Liver (tissue), 9 donors: ENCODE measurements around the gene ZNF550. TPM values are rescaled to one million over a fixed set of nuclear protein-coding genes. Genes with fewer than 3 reads are reported as not detected.

Experiments used
- DNase-seq: peaks from one replicate; pipeline ENCODE4 v3.0.0-alpha.2; 2017; ENCODE audit warnings: low spot score
- H3K27ac ChIP-seq, 2 donors: one replicate each; pipeline ENCODE4 v1.7.0; 2013; ENCODE audit warnings: inconsistent platforms in 2 of 2, low read length in 2 of 2, control low read depth in 1 of 2, low read depth in 1 of 2, mild to moderate bottlenecking in 1 of 2
- H3K27me3 ChIP-seq, 4 donors: one replicate each; pipeline versions ENCODE4 v1.6.1 to v1.7.0; 2013; ENCODE audit warnings: low read length in 3 of 4, inconsistent platforms in 1 of 4, mild to moderate bottlenecking in 1 of 4, moderate library complexity in 1 of 4; ENCODE audit not compliant: control insufficient read depth in 4 of 4, insufficient read depth in 4 of 4
- H3K36me3 ChIP-seq, 4 donors: one replicate each; pipeline versions ENCODE4 v1.6.1 to v1.7.0; 2013; ENCODE audit warnings: low read length in 3 of 4, mild to moderate bottlenecking in 3 of 4, low read depth in 1 of 4, moderate library complexity in 1 of 4; ENCODE audit not compliant: control insufficient read depth in 4 of 4, insufficient read depth in 3 of 4
- H3K4me1 ChIP-seq, 4 donors: one replicate each; pipeline versions ENCODE4 v1.6.1 to v1.7.0; 2013; ENCODE audit warnings: low read length in 3 of 4, mild to moderate bottlenecking in 3 of 4, moderate library complexity in 1 of 4; ENCODE audit not compliant: control insufficient read depth in 4 of 4, insufficient read depth in 4 of 4
- H3K4me3 ChIP-seq, 3 donors: one replicate each; pipeline versions ENCODE4 v1.6.1 to v1.7.0; 2013; ENCODE audit warnings: low read length in 3 of 3, control low read depth in 1 of 3, low read depth in 1 of 3, mild to moderate bottlenecking in 1 of 3
- H3K9ac ChIP-seq, 2 donors: one replicate each; pipeline ENCODE4 v1.7.0; 2013; ENCODE audit warnings: low read length in 2 of 2, mild to moderate bottlenecking in 2 of 2, moderate library complexity in 2 of 2, control low read depth in 1 of 2, low read depth in 1 of 2
- H3K9me3 ChIP-seq, 4 donors: one replicate each; pipeline versions ENCODE4 v1.6.1 to v1.7.0; 2013; ENCODE audit warnings: low read length in 3 of 4; ENCODE audit not compliant: control insufficient read depth in 4 of 4
- GABPA ChIP-seq, 2 donors: IDR thresholded peaks in 1 of 2; conservative IDR thresholded peaks in 1 of 2; 2 replicates each; pipeline ENCODE4 v1.6.1; 2016; ENCODE audit warnings: antibody characterized with exemption in 2 of 2, mild to moderate bottlenecking in 1 of 2, moderate library complexity in 1 of 2
- HNF4A ChIP-seq, 2 donors: conservative IDR thresholded peaks; 2 replicates each; pipeline ENCODE4 v1.6.1; 2016; ENCODE audit warnings: antibody characterized with exemption in 2 of 2, mild to moderate bottlenecking in 2 of 2
- HNF4G ChIP-seq: IDR thresholded peaks from 2 replicates; pipeline ENCODE4 v1.6.1; 2016; ENCODE audit warnings: antibody characterized with exemption
- MAX ChIP-seq: IDR thresholded peaks from 2 replicates; pipeline ENCODE4 v1.6.1; 2016; ENCODE audit warnings: antibody characterized with exemption
- RAD21 ChIP-seq, 2 donors: IDR thresholded peaks; 2 replicates each; pipeline ENCODE4 v1.6.1; 2016; ENCODE audit warnings: antibody characterized with exemption in 2 of 2, mild to moderate bottlenecking in 2 of 2
- RXRA ChIP-seq, 2 donors: IDR thresholded peaks; 2 replicates each; pipeline ENCODE4 v1.6.1; 2017 to 2018; ENCODE audit warnings: antibody characterized with exemption in 2 of 2, mild to moderate bottlenecking in 1 of 2
- SP1 ChIP-seq: IDR thresholded peaks from 2 replicates; pipeline ENCODE4 v1.6.1; 2018; ENCODE audit warnings: antibody characterized with exemption, mild to moderate bottlenecking
- TAF1 ChIP-seq: conservative IDR thresholded peaks from 2 replicates; pipeline ENCODE4 v1.6.1; 2016; ENCODE audit warnings: antibody characterized with exemption, mild to moderate bottlenecking
- WGBS: extraction: QIAGEN DNeasy Blood & Tissue Kit; methylation state at CpG from one replicate; pipeline ENCODE4 v1.1.7; 2013; 5-methylcytosine and 5-hydroxymethylcytosine counted together
- polyA plus RNA-seq, 2 donors: library from polyadenylated mRNA; stranded (reverse) in 1 of 2; unstranded in 1 of 2; fragments of 200-250 nt in 1 of 2; fragments of >200 nt in 1 of 2; fragmentation: Nextera tagmentation in 1 of 2; extraction: Ambion mirVana in 1 of 2; gene quantifications; one replicate each; pipeline versions ENCODE4 v1.2.1 to v1.2.3, GENCODE V29; 2013 to 2015
- total RNA-seq, 2 donors: library from RNA; depleted of rRNA; stranded (reverse); fragments of >200 nt; gene quantifications; one replicate each; pipeline ENCODE4 v1.2.3, GENCODE V29; 2014
- TF ChIP-seq, protein P1 (sequence below): fragments of 150-350 bp; IDR thresholded peaks from 2 replicates; pipeline ENCODE4 v1.5.1; 2017; ENCODE audit warnings: improper control_type of control experiment, low read depth, low read length; ENCODE audit not compliant: missing input control
- TF ChIP-seq, protein P2 (sequence below): IDR thresholded peaks from 2 replicates; pipeline ENCODE4 v1.6.1; 2016; ENCODE audit warnings: antibody characterized with exemption, mild to moderate bottlenecking
- donor health status: healthy.
- donor health status: healthy.
- donor health status: healthy.
- donor health status: healthy.
- donor health status: healthy.

The ZNF550 gene
- total and polyA plus RNA-seq, 4 donors = 0.96 to 4.8 (median 3.7) TPM

GRCh38 chr19:57576661-57577060 is 17.0 kb upstream of the ZNF550 start:
- TF ChIP-seq, protein P1, sequence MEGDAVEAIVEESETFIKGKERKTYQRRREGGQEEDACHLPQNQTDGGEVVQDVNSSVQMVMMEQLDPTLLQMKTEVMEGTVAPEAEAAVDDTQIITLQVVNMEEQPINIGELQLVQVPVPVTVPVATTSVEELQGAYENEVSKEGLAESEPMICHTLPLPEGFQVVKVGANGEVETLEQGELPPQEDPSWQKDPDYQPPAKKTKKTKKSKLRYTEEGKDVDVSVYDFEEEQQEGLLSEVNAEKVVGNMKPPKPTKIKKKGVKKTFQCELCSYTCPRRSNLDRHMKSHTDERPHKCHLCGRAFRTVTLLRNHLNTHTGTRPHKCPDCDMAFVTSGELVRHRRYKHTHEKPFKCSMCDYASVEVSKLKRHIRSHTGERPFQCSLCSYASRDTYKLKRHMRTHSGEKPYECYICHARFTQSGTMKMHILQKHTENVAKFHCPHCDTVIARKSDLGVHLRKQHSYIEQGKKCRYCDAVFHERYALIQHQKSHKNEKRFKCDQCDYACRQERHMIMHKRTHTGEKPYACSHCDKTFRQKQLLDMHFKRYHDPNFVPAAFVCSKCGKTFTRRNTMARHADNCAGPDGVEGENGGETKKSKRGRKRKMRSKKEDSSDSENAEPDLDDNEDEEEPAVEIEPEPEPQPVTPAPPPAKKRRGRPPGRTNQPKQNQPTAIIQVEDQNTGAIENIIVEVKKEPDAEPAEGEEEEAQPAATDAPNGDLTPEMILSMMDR = no peak
- TF ChIP-seq, protein P2, sequence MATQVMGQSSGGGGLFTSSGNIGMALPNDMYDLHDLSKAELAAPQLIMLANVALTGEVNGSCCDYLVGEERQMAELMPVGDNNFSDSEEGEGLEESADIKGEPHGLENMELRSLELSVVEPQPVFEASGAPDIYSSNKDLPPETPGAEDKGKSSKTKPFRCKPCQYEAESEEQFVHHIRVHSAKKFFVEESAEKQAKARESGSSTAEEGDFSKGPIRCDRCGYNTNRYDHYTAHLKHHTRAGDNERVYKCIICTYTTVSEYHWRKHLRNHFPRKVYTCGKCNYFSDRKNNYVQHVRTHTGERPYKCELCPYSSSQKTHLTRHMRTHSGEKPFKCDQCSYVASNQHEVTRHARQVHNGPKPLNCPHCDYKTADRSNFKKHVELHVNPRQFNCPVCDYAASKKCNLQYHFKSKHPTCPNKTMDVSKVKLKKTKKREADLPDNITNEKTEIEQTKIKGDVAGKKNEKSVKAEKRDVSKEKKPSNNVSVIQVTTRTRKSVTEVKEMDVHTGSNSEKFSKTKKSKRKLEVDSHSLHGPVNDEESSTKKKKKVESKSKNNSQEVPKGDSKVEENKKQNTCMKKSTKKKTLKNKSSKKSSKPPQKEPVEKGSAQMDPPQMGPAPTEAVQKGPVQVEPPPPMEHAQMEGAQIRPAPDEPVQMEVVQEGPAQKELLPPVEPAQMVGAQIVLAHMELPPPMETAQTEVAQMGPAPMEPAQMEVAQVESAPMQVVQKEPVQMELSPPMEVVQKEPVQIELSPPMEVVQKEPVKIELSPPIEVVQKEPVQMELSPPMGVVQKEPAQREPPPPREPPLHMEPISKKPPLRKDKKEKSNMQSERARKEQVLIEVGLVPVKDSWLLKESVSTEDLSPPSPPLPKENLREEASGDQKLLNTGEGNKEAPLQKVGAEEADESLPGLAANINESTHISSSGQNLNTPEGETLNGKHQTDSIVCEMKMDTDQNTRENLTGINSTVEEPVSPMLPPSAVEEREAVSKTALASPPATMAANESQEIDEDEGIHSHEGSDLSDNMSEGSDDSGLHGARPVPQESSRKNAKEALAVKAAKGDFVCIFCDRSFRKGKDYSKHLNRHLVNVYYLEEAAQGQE = no peak
- TF ChIP-seq TAF1 (no peak), SP1 (no peak), GABPA (IDR thresholded peaks at IDR 0.05 in 1 of 2, conservative IDR thresholded peaks at IDR 0.05 in 1 of 2) (no peak), RXRA (IDR thresholded peaks at IDR 0.05) (no peak), HNF4A (conservative IDR thresholded peaks at IDR 0.05) (no peak)
- H3K27me3 ChIP-seq = no peaks in the 10 kb centered on the region
- peak overlapping the region in 2 of 3 donors; percentile 51 to 72 for H3K4me3 ChIP-seq
- H3K27ac ChIP-seq = no peak overlapping the region
- peaks cover 0 to 13% (median 9%) of the 10 kb centered on the region in 4 donors for H3K4me1 ChIP-seq
- no peak for DNase-seq
- peaks cover 47 to 66% (median 61%) of the 10 kb centered on the region in 4 donors for H3K9me3 ChIP-seq
- no peak overlapping the region for H3K9ac ChIP-seq
- peaks cover 10 to 52% (median 50%) of the 10 kb centered on the region in 4 donors for H3K36me3 ChIP-seq

DNA sequence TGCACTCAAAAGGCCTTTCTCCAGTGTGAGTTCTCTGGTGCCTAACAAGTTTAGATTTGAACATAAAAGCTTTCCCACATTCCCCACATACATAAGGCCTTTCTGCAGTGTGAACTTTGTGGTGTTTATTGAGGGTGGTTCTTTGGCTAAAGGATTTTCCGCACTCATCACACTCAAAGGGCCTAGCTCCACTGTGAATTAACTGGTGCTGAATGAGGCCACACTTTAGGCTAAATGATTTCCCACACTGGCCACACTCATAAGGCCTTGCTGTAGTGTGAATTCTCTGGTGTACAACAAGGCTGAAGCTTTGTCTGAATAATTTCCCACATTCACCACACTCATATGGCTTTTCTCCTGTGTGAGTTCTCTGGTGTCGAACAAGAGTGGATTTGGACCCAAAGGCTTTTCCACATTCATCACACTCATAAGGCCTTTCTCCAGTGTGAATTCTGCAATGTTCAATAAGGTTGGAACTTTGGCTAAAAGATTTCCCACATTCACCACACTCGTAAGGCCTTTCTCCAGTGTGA is 12.8 kb upstream of the ZNF550 start:
- DNase-seq = no peak
- peaks cover 10 to 52% (median 50%) of the 10 kb centered on the region in 4 donors for H3K36me3 ChIP-seq
- H3K9me3 ChIP-seq = peaks cover 64 to 94% (median 90%) of the 10 kb centered on the region in 4 donors
- 98% methylated on average over 3 of the region's 3 CpGs for WGBS
- no peak for TF ChIP-seq HNF4G
- TF ChIP-seq MAX = no peak
- no peaks in the 10 kb centered on the region for H3K27me3 ChIP-seq
- H3K27ac ChIP-seq = no peak overlapping the region
- peak overlapping the region in 2 of 3 donors; percentile 67 to 73 for H3K4me3 ChIP-seq
- H3K4me1 ChIP-seq = peaks cover 0 to under 1% (median 0%) of the 10 kb centered on the region in 4 donors
- H3K9ac ChIP-seq = no peak overlapping the region

GRCh38 chr19:57570707-57571106 is 11.0 kb upstream of the ZNF550 start:
- no peaks in the 10 kb centered on the region for H3K4me1 ChIP-seq
- no peak overlapping the region for H3K27ac ChIP-seq
- H3K4me3 ChIP-seq = peak overlapping the region in 2 of 3 donors; percentile 30 to 46
- H3K9me3 ChIP-seq = peaks cover 65 to 96% (median 92%) of the 10 kb centered on the region in 4 donors
- no peak for TF ChIP-seq RAD21 (IDR thresholded peaks at IDR 0.05)
- no peaks in the 10 kb centered on the region for H3K27me3 ChIP-seq
- no peak overlapping the region for H3K9ac ChIP-seq
- DNase-seq = no peak
- peaks cover 8 to 40% (median 38%) of the 10 kb centered on the region in 4 donors for H3K36me3 ChIP-seq
